OCI-LY1 (cell line): ENCODE measurements around the gene KRT40.

Experiments used
- H2AFZ ChIP-seq: fragments of 200-600 bp; sonication (generic), shearing (Covaris generic); 2 replicates; pipeline ENCODE4 v1.6.0; 2014; ENCODE audit warnings: antibody characterized with exemption, mild to moderate bottlenecking, low read length
- H3F3A ChIP-seq: fragments of 200-600 bp; sonication (generic), shearing (Covaris generic); 2 replicates; pipeline ENCODE4 v1.6.0; 2014; ENCODE audit warnings: mild to moderate bottlenecking, antibody characterized with exemption, low read length, moderate library complexity; ENCODE audit not compliant: insufficient read depth
- H3K27ac ChIP-seq: fragments of 200-600 bp; sonication (generic); 2 replicates; pipeline ENCODE4 v1.5.1; 2014; ENCODE audit warnings: low read length, mixed run types, mild to moderate bottlenecking, low read depth; ENCODE audit not compliant: poor library complexity, severe bottlenecking
- H3K27me3 ChIP-seq: fragments of 200-600 bp; sonication (generic); 2 replicates; pipeline ENCODE4 v1.6.0; 2014; ENCODE audit warnings: antibody characterized with exemption, mild to moderate bottlenecking, low read length, moderate library complexity; ENCODE audit not compliant: insufficient read depth
- H3K36me3 ChIP-seq: fragments of 200-600 bp; sonication (generic); 2 replicates; pipeline ENCODE4 v1.6.1; 2014; ENCODE audit warnings: mild to moderate bottlenecking, antibody characterized with exemption, low read length, moderate library complexity, mixed read lengths; ENCODE audit not compliant: insufficient read depth
- H3K4me1 ChIP-seq: fragments of 200-600 bp; sonication (generic); 2 replicates; pipeline ENCODE4 v1.5.1; 2014; ENCODE audit warnings: mild to moderate bottlenecking, low read length, moderate library complexity; ENCODE audit not compliant: insufficient read depth, severe bottlenecking
- H3K4me2 ChIP-seq: fragments of 200-600 bp; sonication (generic), shearing (Covaris generic); 2 replicates; pipeline ENCODE4 v1.6.1; 2014; ENCODE audit warnings: low read length
- H3K4me3 ChIP-seq: fragments of 200-600 bp; sonication (generic); 2 replicates; pipeline ENCODE4 v1.5.1; 2014; ENCODE audit warnings: low read length, low read depth, mild to moderate bottlenecking, mixed read lengths; ENCODE audit not compliant: poor library complexity, severe bottlenecking
- H3K79me2 ChIP-seq: fragments of 200-600 bp; shearing (Covaris generic); 2 replicates; pipeline ENCODE4 v1.6.1; 2016; ENCODE audit warnings: mixed run types, low read length, mixed read lengths; ENCODE audit not compliant: insufficient read depth
- H3K9ac ChIP-seq: fragments of 200-600 bp; sonication (generic), shearing (Covaris generic); 2 replicates; pipeline ENCODE4 v1.6.1; 2014; ENCODE audit warnings: mild to moderate bottlenecking, low read length, mixed read lengths
- H3K9me2 ChIP-seq: fragments of 200-600 bp; sonication (generic), shearing (Covaris generic); 2 replicates; pipeline ENCODE4 v1.6.1; 2014; ENCODE audit warnings: low read depth, mild to moderate bottlenecking, low read length, mixed read lengths
- H3K9me3 ChIP-seq: fragments of 200-600 bp; shearing (Covaris generic); 2 replicates; pipeline ENCODE4 v1.6.1; 2014; ENCODE audit warnings: low read length, mixed read lengths
- H4K20me1 ChIP-seq: fragments of 200-600 bp; sonication (generic), shearing (Covaris generic); 2 replicates; pipeline ENCODE4 v1.6.0; 2016; ENCODE audit warnings: mild to moderate bottlenecking, low read length; ENCODE audit not compliant: insufficient read depth
- CTCF ChIP-seq: fragments of 200-600 bp; sonication (generic), shearing (Covaris generic); IDR thresholded peaks from 2 replicates; pipeline ENCODE4 v1.5.1; 2017; ENCODE audit warnings: mild to moderate bottlenecking, antibody characterized with exemption, low read length, moderate library complexity, mixed read lengths
- EZH2 ChIP-seq: fragments of 200-600 bp; sonication (generic), shearing (Covaris generic); IDR thresholded peaks from 2 replicates; pipeline ENCODE4 v1.8.0; 2017; ENCODE audit warnings: borderline replicate concordance, mixed run types, mild to moderate bottlenecking, antibody characterized with exemption, low read length, moderate library complexity, mixed read lengths

Gene KRT40

GRCh38 chr17:41010441-41010840 is 26.3 kb upstream of the KRT40 start:
- Histone ChIP-seq H3F3A (no peaks in the 10 kb centered on the region), H3K4me3 (no peak overlapping the region), H3K36me3 (no peaks in the 10 kb centered on the region), H4K20me1 (no peaks in the 10 kb centered on the region), H3K27me3 (no peaks in the 10 kb centered on the region; the same call in 1 of the 2 replicates), H3K27ac (no peak overlapping the region), H3K4me2 (no peak overlapping the region), H3K9me3 (no peaks in the 10 kb centered on the region), H2AFZ (no peak overlapping the region), H3K4me1 (no peaks in the 10 kb centered on the region), H3K9me2 (no peaks in the 10 kb centered on the region), H3K9ac (no peak overlapping the region), H3K79me2 (no peaks in the 10 kb centered on the region)
- no peak for TF ChIP-seq CTCF

GRCh38 chr17:41009936-41010335 is 25.8 kb upstream of the KRT40 start:
- Histone ChIP-seq H3K4me1 (no peaks in the 10 kb centered on the region), H3K9ac (no peak overlapping the region), H3K4me2 (no peak overlapping the region)

GRCh38 chr17:41009301-41009760 is 25.2 kb upstream of the KRT40 start:
- no peaks in the 10 kb centered on the region for H4K20me1 ChIP-seq
- H3K4me3 ChIP-seq: no peak overlapping the region
- H3K36me3 ChIP-seq: no peaks in the 10 kb centered on the region
- no peaks in the 10 kb centered on the region for H3K9me2 ChIP-seq
- TF ChIP-seq CTCF (no peak), EZH2 (no peak)
- H3K27me3 ChIP-seq: no peaks in the 10 kb centered on the region; the same call in 1 of the 2 replicates
- no peaks in the 10 kb centered on the region for H3K79me2 ChIP-seq
- H2AFZ ChIP-seq: no peak overlapping the region
- H3F3A ChIP-seq: no peaks in the 10 kb centered on the region
- H3K9me3 ChIP-seq: no peaks in the 10 kb centered on the region
- H3K4me1 ChIP-seq: no peaks in the 10 kb centered on the region
- no peak overlapping the region for H3K27ac ChIP-seq
- H3K4me2 ChIP-seq: no peak overlapping the region
- no peak overlapping the region for H3K9ac ChIP-seq

More at GRCh38 chr17:41009936-41010335, 25.8 kb upstream of the KRT40 start:
- H3K27me3 ChIP-seq: no peaks in the 10 kb centered on the region; the same call in 1 of the 2 replicates
- no peaks in the 10 kb centered on the region for H4K20me1 ChIP-seq
- no peak overlapping the region for H3K27ac ChIP-seq
- no peaks in the 10 kb centered on the region for H3K9me2 ChIP-seq
- H3K4me3 ChIP-seq: no peak overlapping the region
- no peaks in the 10 kb centered on the region for H3K36me3 ChIP-seq
- H3K79me2 ChIP-seq: no peaks in the 10 kb centered on the region
- no peak overlapping the region for H2AFZ ChIP-seq
- no peaks in the 10 kb centered on the region for H3K9me3 ChIP-seq
- no peak for TF ChIP-seq EZH2
- TF ChIP-seq CTCF: no peak
- no peaks in the 10 kb centered on the region for H3F3A ChIP-seq
